Ovary (tissue), 9 donors: Measurements from ENCODE around the gene TPM2. TPM values are rescaled to one million over a fixed set of nuclear protein-coding genes. Genes with fewer than 3 reads are reported as not detected.

Experiments used
- DNase-seq, 5 donors: peaks; one replicate each; pipeline ENCODE4 v3.0.0-alpha.2; 2019 to 2020
- H3K27ac ChIP-seq, 2 donors: fragments of 200-600 bp; one replicate each; pipeline versions ENCODE4 v1.5.1 to v1.8.0; 2019 to 2022
- H3K27me3 ChIP-seq: fragments of 200-600 bp; one replicate; pipeline ENCODE4 v1.8.0; 2022
- H3K36me3 ChIP-seq: fragments of 200-600 bp; sonication (generic); one replicate; pipeline ENCODE4 v1.5.1; 2019
- H3K4me1 ChIP-seq: one replicate; pipeline ENCODE4 v1.8.1; 2013; ENCODE audit warnings: mild to moderate bottlenecking, moderate library complexity; ENCODE audit not compliant: insufficient read depth
- H3K4me3 ChIP-seq: fragments of 200-600 bp; sonication (generic); one replicate; pipeline ENCODE4 v1.5.1; 2017
- H3K9me3 ChIP-seq, 2 donors: fragments of 200-600 bp in 1 of 2; sonication (generic) in 1 of 2; one replicate each; pipeline versions ENCODE4 v1.5.1 to v1.8.1; 2013 to 2019; ENCODE audit warnings: mild to moderate bottlenecking in 1 of 2, moderate library complexity in 1 of 2
- CTCF ChIP-seq, 3 donors: fragments of 450-650 bp in 2 of 3; fragments of 200-600 bp in 1 of 3; IDR thresholded peaks; one replicate each; pipeline versions ENCODE4 v1.5.1 to v1.8.0; 2016 to 2022; ENCODE audit warnings: antibody characterized with exemption in 3 of 3, mild to moderate bottlenecking in 1 of 3
- EP300 ChIP-seq: sonication (generic); formaldehyde crosslinking; IDR thresholded peaks from one replicate; pipeline ENCODE4 v1.6.1; 2017; ENCODE audit warnings: antibody characterized with exemption
- POLR2A ChIP-seq: fragments of 450-650 bp; IDR thresholded peaks from one replicate; pipeline ENCODE4 v1.6.1; 2017; ENCODE audit warnings: antibody characterized with exemption, mild to moderate bottlenecking, moderate library complexity
- WGBS, 3 donors: extraction: QIAGEN DNeasy Blood & Tissue Kit in 1 of 3; methylation state at CpG; one replicate each; pipeline versions ENCODE4 v1.1.5 to v1.1.7; 2013 to 2017; 5-methylcytosine and 5-hydroxymethylcytosine counted together
- intact Hi-C, 4 donors: fragments of 100-400 bp; cut with DNase I; formaldehyde crosslinking; loops; one replicate each; pipeline versions ENCODE4 v1.11.0 to v1.15.1; 2022 to 2023
- polyA plus RNA-seq, 2 donors: library from polyadenylated mRNA; stranded (reverse); fragments of 200-250 nt in 1 of 2; fragments of 350-450 nt in 1 of 2; fragmentation: Illumina TruSeq in 1 of 2; extraction: RNeasy Lipid Tissue Mini Kit (QIAGEN cat#74804) in 1 of 2; gene quantifications; one replicate each; pipeline ENCODE4 v1.2.3, GENCODE V29; 2013 to 2014
- total RNA-seq, 7 donors: library from RNA; depleted of rRNA in 2 of 7; stranded (reverse); fragments of >200 nt in 2 of 7; fragmentation: NEBNext Ultra II Directional in 3 of 7; extraction: Animal tissue kit (Norgen Biotek cat#: 25700) in 3 of 7; gene quantifications; one replicate each; pipeline versions ENCODE4 v1.1.0 to v1.2.4, GENCODE V29; 2016 to 2023
- donor health status: DM: no; HTN: no; CAD: no; lungs with moderate emphysema.
- donor health status: DM: no; HTN: no; CAD: no.
- donor health status: Bipolar disorder and iron deficiency.
- donor health status: DM: yes; HTN: yes; CAD: no.
- donor health status: DM: no; HTN: no; CAD: no.
- donor health status: DM: yes; HTN: yes; CAD: no.

The TPM2 gene
- total and polyA plus RNA-seq, 9 donors: 179 to 853 (median 414) TPM

GRCh38 chr9:35691757-35692301 is 2.1 kb upstream of the TPM2 start:
- Histone ChIP-seq H3K27ac (peak overlapping the region in 1 of 2 donors; percentile 93), H3K36me3 (no peaks in the 10 kb centered on the region), H3K4me3 (no peak overlapping the region), H3K9me3 (no peaks in the 10 kb centered on the region), H3K27me3 (no peaks in the 10 kb centered on the region), H3K4me1 (peaks cover 10% of the 10 kb centered on the region)
- intact Hi-C loops: loop anchor here in 3 of 4 donors (5.0 kb wide), 2 partner anchors 35 kb away; partner anchors contain the start of genes CCDC107 (in 1 of the 3) and RMRP (in 1 of the 3)
- peak in 1 of 5 donors; percentile 43 for DNase-seq
- 52 to 63% (median 61%) methylated on average over 13 of the region's 13 CpGs for WGBS, 3 donors
- no peak for TF ChIP-seq CTCF (IDR thresholded peaks at IDR 0.05)
- TF ChIP-seq POLR2A: no peak

- 5 to 9% (median 9%) methylated on average over 10 of the region's 10 CpGs for WGBS, 3 donors
- TF ChIP-seq CTCF (IDR thresholded peaks at IDR 0.05) (no peak), POLR2A (no peak), EP300 (no peak)
Measured at GRCh38 chr9:35691334-35691650, 1.6 kb upstream of the TPM2 start.

GRCh38 chr9:35690614-35691333 is 1.0 kb upstream of the TPM2 start:
- Histone ChIP-seq H3K4me3 (peak overlapping the region; percentile 66), H3K27ac (peak overlapping the region; percentile 46 to 93), H3K27me3 (no peaks in the 10 kb centered on the region), H3K9me3 (no peaks in the 10 kb centered on the region), H3K36me3 (no peaks in the 10 kb centered on the region), H3K4me1 (peaks cover 13% of the 10 kb centered on the region)
- TF ChIP-seq POLR2A: peak; percentile 49
- no peak for TF ChIP-seq CTCF (IDR thresholded peaks at IDR 0.05)
- peak; percentile 82 to 91 (median 85) for DNase-seq
- 1% methylated on average over 44 to 61 of the region's 61 CpGs for WGBS, 3 donors
- intact Hi-C loops: loop anchor here in 3 of 4 donors (5.0 kb wide), 2 partner anchors 33 to 37 kb away; partner anchors contain the start of genes CCDC107 (in 1 of the 3) and RMRP (in 1 of the 3)

More at GRCh38 chr9:35691334-35691650, 1.6 kb upstream of the TPM2 start:
- Histone ChIP-seq H3K27ac (peak overlapping the region; percentile 46 to 93), H3K36me3 (no peaks in the 10 kb centered on the region), H3K27me3 (no peaks in the 10 kb centered on the region), H3K4me1 (peaks cover 11% of the 10 kb centered on the region), H3K9me3 (no peaks in the 10 kb centered on the region), H3K4me3 (peak overlapping the region; percentile 66)
- DNase-seq: no peak
- intact Hi-C loops: loop anchor here in 3 of 4 donors (5.0 kb wide), 2 partner anchors 34 to 36 kb away; partner anchors contain the start of genes CCDC107 (in 1 of the 3) and RMRP (in 1 of the 3)

- H3K36me3 ChIP-seq: no peaks in the 10 kb centered on the region
- DNase-seq: no peak
- no peaks in the 10 kb centered on the region for H3K27me3 ChIP-seq
- no peaks in the 10 kb centered on the region for H3K9me3 ChIP-seq
- 0 to 2% (median 0%) methylated on average over 16 to 21 of the region's 21 CpGs for WGBS, 3 donors
- H3K27ac ChIP-seq: peak overlapping the region; percentile 46 to 93
- H3K4me1 ChIP-seq: peaks cover 13% of the 10 kb centered on the region
- TF ChIP-seq POLR2A: no peak
- no peak for TF ChIP-seq CTCF (IDR thresholded peaks at IDR 0.05)
- TF ChIP-seq EP300: no peak
- peak overlapping the region; percentile 66 for H3K4me3 ChIP-seq
- intact Hi-C loops: loop anchor here in 3 of 4 donors (5.0 kb wide), 2 partner anchors 33 to 37 kb away; partner anchors contain the start of genes CCDC107 (in 1 of the 3) and RMRP (in 1 of the 3)
Measured at GRCh38 chr9:35690294-35690613, 529 bp upstream of the TPM2 start.
